H9 (cell line): ENCODE results near the gene NR2F1-AS1. TPM values are rescaled to one million over a fixed set of nuclear protein-coding genes. Genes with fewer than 3 reads are reported as not detected.
A peak's percentile ranks its signal among the peaks of the same experiment; 100 is the strongest.

Source experiments
- DNase-seq: peaks from one replicate; pipeline ENCODE4 v3.0.0-alpha.2; 2017
- H2AFZ ChIP-seq: one replicate; pipeline ENCODE4 v1.6.1; 2013; ENCODE audit warnings: mild to moderate bottlenecking, low read length, control low read depth, moderate library complexity
- H2AK5ac ChIP-seq: 2 replicates; pipeline ENCODE4 v1.6.1; 2013; ENCODE audit warnings: low read length, control low read depth, mixed read lengths; ENCODE audit not compliant: insufficient read length
- H2BK120ac ChIP-seq: one replicate; pipeline ENCODE4 v1.6.1; 2013; ENCODE audit warnings: low read depth, mild to moderate bottlenecking, low read length, control low read depth, inconsistent platforms; ENCODE audit not compliant: poor library complexity, severe bottlenecking
- H2BK12ac ChIP-seq: 2 replicates; pipeline ENCODE4 v1.6.1; 2013; ENCODE audit warnings: low read length, control low read depth, mixed read lengths, low read depth; ENCODE audit not compliant: insufficient read length
- H2BK15ac ChIP-seq: 2 replicates; pipeline ENCODE4 v1.6.1; 2013; ENCODE audit warnings: low read depth, low read length, control low read depth
- H2BK20ac ChIP-seq: one replicate; pipeline ENCODE4 v1.6.1; 2013; ENCODE audit warnings: low read depth, mild to moderate bottlenecking, low read length, control low read depth, inconsistent platforms; ENCODE audit not compliant: poor library complexity, severe bottlenecking
- H2BK5ac ChIP-seq: 2 replicates; pipeline ENCODE4 v1.6.1; 2013; ENCODE audit warnings: low read length, control low read depth, mixed read lengths; ENCODE audit not compliant: insufficient read length
- H3K14ac ChIP-seq: 2 replicates; pipeline ENCODE4 v1.6.1; 2013; ENCODE audit warnings: low read length, control low read depth; ENCODE audit not compliant: insufficient read depth
- H3K18ac ChIP-seq: 2 replicates; pipeline ENCODE4 v1.6.1; 2013; ENCODE audit warnings: low read depth, mild to moderate bottlenecking, mixed read lengths, low read length, control low read depth; ENCODE audit not compliant: insufficient read length
- H3K23ac ChIP-seq: 2 replicates; pipeline ENCODE4 v1.6.1; 2013; ENCODE audit warnings: low read length, control low read depth, mixed read lengths, low read depth; ENCODE audit not compliant: insufficient read length
- H3K23me2 ChIP-seq: 2 replicates; pipeline ENCODE4 v1.6.1; 2013; ENCODE audit warnings: low read depth, mild to moderate bottlenecking, mixed read lengths, low read length, control low read depth; ENCODE audit not compliant: insufficient read length, poor library complexity, severe bottlenecking
- H3K27ac ChIP-seq: 2 replicates; pipeline ENCODE4 v1.5.1; 2013; ENCODE audit warnings: low read length, control low read depth, mixed read lengths, low read depth; ENCODE audit not compliant: insufficient read length
- H3K27me3 ChIP-seq: 2 replicates; pipeline ENCODE4 v1.6.1; 2013; ENCODE audit warnings: low read length, control low read depth, inconsistent platforms; ENCODE audit not compliant: insufficient read depth
- H3K4ac ChIP-seq: 2 replicates; pipeline ENCODE4 v1.6.1; 2013; ENCODE audit warnings: low read depth, mild to moderate bottlenecking, control low read depth, inconsistent platforms, low read length, moderate library complexity
- H3K4me1 ChIP-seq: 2 replicates; pipeline ENCODE4 v1.6.1; 2013; ENCODE audit warnings: low read length, control low read depth, inconsistent platforms; ENCODE audit not compliant: insufficient read depth
- H3K4me2 ChIP-seq: 2 replicates; pipeline ENCODE4 v1.6.1; 2013; ENCODE audit warnings: low read length, control low read depth, mixed read lengths; ENCODE audit not compliant: insufficient read length, insufficient read depth
- H3K56ac ChIP-seq: 2 replicates; pipeline ENCODE4 v1.6.1; 2013; ENCODE audit warnings: low read depth, mild to moderate bottlenecking, mixed read lengths, low read length, control low read depth; ENCODE audit not compliant: insufficient read length
- H3K79me1 ChIP-seq: 2 replicates; pipeline ENCODE4 v1.6.1; 2013; ENCODE audit warnings: low read depth, mild to moderate bottlenecking, moderate library complexity, low read length, control low read depth, inconsistent platforms; ENCODE audit not compliant: insufficient read depth, poor library complexity, severe bottlenecking
- H3K79me2 ChIP-seq: 2 replicates; pipeline ENCODE4 v1.6.1; 2013; ENCODE audit warnings: low read length, control low read depth, inconsistent platforms; ENCODE audit not compliant: insufficient read depth
- H3K9ac ChIP-seq: 2 replicates; pipeline ENCODE4 v1.6.1; 2013; ENCODE audit warnings: low read length, control low read depth, mixed read lengths; ENCODE audit not compliant: insufficient read length; ENCODE audit errors: extremely low read depth
- H3K9me3 ChIP-seq: one replicate; pipeline ENCODE4 v1.6.1; 2013; ENCODE audit warnings: low read depth, low read length, inconsistent platforms; ENCODE audit not compliant: control insufficient read depth
- H3T11ph ChIP-seq: one replicate; pipeline ENCODE4 v1.6.1; 2013; ENCODE audit warnings: mild to moderate bottlenecking, low read length, control low read depth, inconsistent platforms
- H4K20me1 ChIP-seq: one replicate; pipeline ENCODE4 v1.6.1; 2013; ENCODE audit not compliant: control insufficient read depth, insufficient read length, insufficient read depth
- H4K5ac ChIP-seq: 2 replicates; pipeline ENCODE4 v1.6.1; 2013; ENCODE audit warnings: low read depth, mild to moderate bottlenecking, mixed read lengths, low read length, control low read depth; ENCODE audit not compliant: insufficient read length
- H4K8ac ChIP-seq: replicated peaks from 2 replicates; pipeline ENCODE4 v1.6.1; 2013; ENCODE audit warnings: low read length, control low read depth, mixed read lengths, low read depth; ENCODE audit not compliant: insufficient read length
- H4K91ac ChIP-seq: 2 replicates; pipeline ENCODE4 v1.6.1; 2013; ENCODE audit warnings: low read depth, mild to moderate bottlenecking, moderate library complexity, mixed read lengths, low read length, control low read depth; ENCODE audit not compliant: insufficient read length
- H3K27ac Mint-ChIP-seq, 3 experiments: 2 replicates in 2 of 3; 3 replicates in 1 of 3; pipeline ENCODE4 v1.8.0; 2020 to 2021; ENCODE audit warnings: mixed read lengths in 3 of 3, mild to moderate bottlenecking in 1 of 3, moderate library complexity in 1 of 3
- H3K27me3 Mint-ChIP-seq: 2 replicates; pipeline ENCODE4 v1.8.0; 2021; ENCODE audit warnings: low read depth, mild to moderate bottlenecking, moderate library complexity, mixed read lengths
- H3K36me3 Mint-ChIP-seq, 3 experiments: 2 replicates in 2 of 3; 3 replicates in 1 of 3; pipeline ENCODE4 v1.8.0; 2020 to 2021; ENCODE audit warnings: low read depth in 3 of 3, mixed read lengths in 3 of 3; ENCODE audit not compliant: insufficient read depth in 1 of 3
- H3K4me1 Mint-ChIP-seq, 2 experiments: 2 replicates each; pipeline ENCODE4 v1.8.0; 2020; ENCODE audit warnings: mixed read lengths in 2 of 2
- H3K4me3 Mint-ChIP-seq, 2 experiments: 2 replicates in 1 of 2; 3 replicates in 1 of 2; pipeline ENCODE4 v1.8.0; 2020 to 2021; ENCODE audit warnings: mild to moderate bottlenecking in 2 of 2, mixed read lengths in 2 of 2, moderate library complexity in 1 of 2
- H3K9me3 Mint-ChIP-seq, 2 experiments: 2 replicates in 1 of 2; 3 replicates in 1 of 2; pipeline ENCODE4 v1.8.0; 2020; ENCODE audit warnings: mild to moderate bottlenecking in 2 of 2, mixed read lengths in 2 of 2, moderate library complexity in 1 of 2
- WGBS: extraction: QIAGEN DNeasy Blood & Tissue Kit; methylation state at CpG from one replicate; pipeline ENCODE4 v1.1.7; 2013; ENCODE audit warnings: missing lambda C conversion rate, low lambda C conversion rate, mixed read lengths; ENCODE audit not compliant: insufficient read length; ENCODE audit errors: extremely low coverage; 5-methylcytosine and 5-hydroxymethylcytosine counted together
- total RNA-seq: library from RNA; stranded (reverse); gene quantifications from 2 replicates; pipeline ENCODE4 v1.2.1, GENCODE V29; 2021
- TF ChIP-seq, protein P1 (sequence below): fragments of 200-600 bp; sonication (generic); conservative IDR thresholded peaks from 3 replicates; pipeline ENCODE4 v1.8.0; 2021; ENCODE audit warnings: antibody characterized with exemption, mild to moderate bottlenecking

NR2F1-AS1 gene
- total RNA-seq, 1 experiment from 2014 or later = 1.9 TPM

DNA sequence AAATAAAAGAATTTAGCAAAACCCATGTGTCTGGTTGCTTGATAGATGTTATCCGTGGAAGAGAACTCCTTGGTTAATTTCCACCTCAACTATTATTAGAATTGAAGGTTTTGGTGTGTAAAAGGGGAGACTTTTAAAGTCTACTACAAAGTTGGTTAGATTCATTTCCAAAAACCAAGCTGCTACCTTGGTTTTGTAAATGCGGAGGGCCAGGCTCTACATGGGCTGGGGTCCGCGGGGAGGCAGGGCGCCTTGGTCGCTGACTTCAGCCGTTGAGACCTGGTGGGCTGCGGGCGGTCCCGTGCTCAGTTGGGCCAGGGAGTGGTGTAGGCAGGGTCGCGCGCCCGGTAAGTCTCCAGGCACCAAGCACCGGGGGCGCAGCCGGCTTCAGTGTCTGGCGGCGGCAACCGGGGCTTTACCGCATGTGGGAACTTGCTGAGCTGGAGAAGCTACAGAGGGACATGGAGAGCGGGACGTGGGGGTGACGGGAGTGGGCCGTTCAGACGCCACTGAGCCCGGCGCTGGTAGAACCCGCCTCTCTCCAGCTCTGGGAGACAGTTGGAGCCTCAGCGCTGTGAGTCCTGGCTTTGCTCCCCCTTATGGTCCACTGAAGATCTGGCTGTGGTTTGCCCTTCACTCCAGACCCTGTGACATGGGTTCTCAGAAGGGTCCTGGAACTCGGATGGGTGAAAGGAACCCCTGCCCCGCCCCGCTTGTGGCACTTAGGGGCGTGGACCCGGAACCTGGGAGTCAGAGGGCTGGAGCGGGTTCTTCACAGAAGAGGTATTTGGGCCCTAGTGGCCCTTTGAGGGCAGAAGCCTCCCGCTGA, 13.8 kb upstream of the NR2F1-AS1 start:
- H4K91ac ChIP-seq = no peak overlapping the region
- no peak overlapping the region for H2BK5ac ChIP-seq
- H2BK20ac ChIP-seq = no peak overlapping the region
- no peak overlapping the region; the same call in 1 of the 2 replicates for H3K14ac ChIP-seq
- peaks cover 97% of the 10 kb centered on the region for H3K27me3 ChIP-seq
- Mint-ChIP-seq H3K9me3 (peaks cover 2 to 7% of the 10 kb centered on the region in 2 experiments; a peak in 3 of 5 replicates), H3K27me3 (no peaks in the 10 kb centered on the region), H3K4me3 (peak overlapping the region in 1 of 2 experiments; percentile 74; a peak in 3 of 5 replicates), H3K4me1 (peaks cover 15 to 38% of the 10 kb centered on the region in 2 experiments), H3K36me3 (no peaks in the 10 kb centered on the region; a peak in 2 of 7 replicates), H3K27ac (no peak overlapping the region)
- H2BK12ac ChIP-seq = no peak overlapping the region
- no peak overlapping the region for H3K4ac ChIP-seq
- H2BK15ac ChIP-seq = no peak overlapping the region
- H4K8ac ChIP-seq = no peak overlapping the region
- H3K79me2 ChIP-seq = no peaks in the 10 kb centered on the region
- no peak overlapping the region for H3K27ac ChIP-seq
- peaks cover 7% of the 10 kb centered on the region for H3K23me2 ChIP-seq
- no peak overlapping the region for H2AFZ ChIP-seq
- peak; percentile 60 for DNase-seq
- H3T11ph ChIP-seq = no peak overlapping the region
- H2BK120ac ChIP-seq = no peak overlapping the region
- TF ChIP-seq, protein P1, sequence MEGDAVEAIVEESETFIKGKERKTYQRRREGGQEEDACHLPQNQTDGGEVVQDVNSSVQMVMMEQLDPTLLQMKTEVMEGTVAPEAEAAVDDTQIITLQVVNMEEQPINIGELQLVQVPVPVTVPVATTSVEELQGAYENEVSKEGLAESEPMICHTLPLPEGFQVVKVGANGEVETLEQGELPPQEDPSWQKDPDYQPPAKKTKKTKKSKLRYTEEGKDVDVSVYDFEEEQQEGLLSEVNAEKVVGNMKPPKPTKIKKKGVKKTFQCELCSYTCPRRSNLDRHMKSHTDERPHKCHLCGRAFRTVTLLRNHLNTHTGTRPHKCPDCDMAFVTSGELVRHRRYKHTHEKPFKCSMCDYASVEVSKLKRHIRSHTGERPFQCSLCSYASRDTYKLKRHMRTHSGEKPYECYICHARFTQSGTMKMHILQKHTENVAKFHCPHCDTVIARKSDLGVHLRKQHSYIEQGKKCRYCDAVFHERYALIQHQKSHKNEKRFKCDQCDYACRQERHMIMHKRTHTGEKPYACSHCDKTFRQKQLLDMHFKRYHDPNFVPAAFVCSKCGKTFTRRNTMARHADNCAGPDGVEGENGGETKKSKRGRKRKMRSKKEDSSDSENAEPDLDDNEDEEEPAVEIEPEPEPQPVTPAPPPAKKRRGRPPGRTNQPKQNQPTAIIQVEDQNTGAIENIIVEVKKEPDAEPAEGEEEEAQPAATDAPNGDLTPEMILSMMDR = peak; percentile 32; the same call in 1 of the 3 replicates
- H3K79me1 ChIP-seq = no peaks in the 10 kb centered on the region
- H3K56ac ChIP-seq = no peak overlapping the region
- H3K18ac ChIP-seq = no peak overlapping the region
- no peak overlapping the region for H3K9ac ChIP-seq
- no peak overlapping the region for H4K5ac ChIP-seq
- H3K4me2 ChIP-seq = peak overlapping the region; percentile 30
- no peaks in the 10 kb centered on the region for H3K4me1 ChIP-seq
- WGBS = no CpG with 5 or more reads among the region's 37 CpGs
- no peak overlapping the region for H3K23ac ChIP-seq
- no peaks in the 10 kb centered on the region for H4K20me1 ChIP-seq
- H3K9me3 ChIP-seq = no peaks in the 10 kb centered on the region
- no peak overlapping the region for H2AK5ac ChIP-seq
